ENCODE data around the gene SLCO2B1.

The SLCO2B1 gene

GRCh38 chr11:75198278-75198973 lies 47.5 kb downstream of the SLCO2B1 start:
- no peak overlapping the region for H3K9ac ChIP-seq (ENCODE audit: low read depth, low read length)
- H3K4me1 ChIP-seq (ENCODE audit: control insufficient read depth, insufficient read depth, low read length) = no peaks in the 10 kb centered on the region
- H3K4me3 ChIP-seq (ENCODE audit: low read length) = no peak overlapping the region
- no peak overlapping the region for H3K4me2 ChIP-seq (ENCODE audit: low read length)
- H3K9me3 ChIP-seq (replicated peaks; ENCODE audit: low read length) = no peaks in the 10 kb centered on the region
- H3K36me3 ChIP-seq (ENCODE audit: insufficient read depth, low read length) = no peaks in the 10 kb centered on the region
- peaks cover 79% of the 10 kb centered on the region for H3K27me3 ChIP-seq (ENCODE audit: control insufficient read depth, insufficient read depth, low read length)

DNA sequence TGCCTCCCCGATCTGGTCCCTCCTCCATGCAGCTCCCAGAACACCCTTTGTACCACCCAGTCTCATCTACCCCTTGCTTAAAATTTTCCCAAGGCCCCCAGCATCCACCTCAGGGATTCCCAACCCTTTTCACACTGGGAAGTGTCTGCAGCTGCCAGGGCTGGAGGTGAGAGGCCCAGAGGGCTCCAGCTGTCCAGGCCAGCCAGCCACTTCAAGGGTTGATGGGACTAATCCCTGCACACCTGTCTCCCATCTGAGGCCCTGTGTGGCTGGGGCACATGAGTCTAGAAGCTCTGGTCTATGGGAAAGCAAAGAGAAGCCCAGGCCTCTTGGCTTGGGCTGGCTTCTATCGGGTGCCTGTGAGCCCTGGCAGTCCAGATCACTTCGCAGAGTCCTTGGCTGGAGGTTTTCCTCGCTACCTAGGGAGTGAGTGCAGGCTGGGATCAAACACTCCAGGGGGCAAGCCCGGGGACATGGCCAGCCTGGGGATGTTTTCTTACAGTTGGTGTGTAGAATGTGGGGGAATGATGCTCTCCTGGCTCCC lies 48.6 kb downstream of the SLCO2B1 start:
- no peak overlapping the region for H3K9ac ChIP-seq (ENCODE audit: low read depth, low read length)
- no peak overlapping the region for H3K4me2 ChIP-seq (ENCODE audit: low read length)
- H3K27me3 ChIP-seq (ENCODE audit: control insufficient read depth, insufficient read depth, low read length) = peaks cover 76% of the 10 kb centered on the region
- no peaks in the 10 kb centered on the region for H3K9me3 ChIP-seq (replicated peaks; ENCODE audit: low read length)
- no peaks in the 10 kb centered on the region for H3K36me3 ChIP-seq (ENCODE audit: insufficient read depth, low read length)
- H3K4me1 ChIP-seq (ENCODE audit: control insufficient read depth, insufficient read depth, low read length) = no peaks in the 10 kb centered on the region
- no peak overlapping the region for H3K4me3 ChIP-seq (ENCODE audit: low read length)

- H3K4me1 ChIP-seq (ENCODE audit: control insufficient read depth, insufficient read depth, low read length) = no peaks in the 10 kb centered on the region
- H3K36me3 ChIP-seq (ENCODE audit: insufficient read depth, low read length) = no peaks in the 10 kb centered on the region
- no peak overlapping the region for H3K9ac ChIP-seq (ENCODE audit: low read depth, low read length)
- peaks cover 74% of the 10 kb centered on the region for H3K27me3 ChIP-seq (ENCODE audit: control insufficient read depth, insufficient read depth, low read length)
- no peak overlapping the region for H3K4me2 ChIP-seq (ENCODE audit: low read length)
- no peak overlapping the region for H3K4me3 ChIP-seq (ENCODE audit: low read length)
- H3K9me3 ChIP-seq (replicated peaks; ENCODE audit: low read length) = no peaks in the 10 kb centered on the region
These were observed 49.1 kb downstream of the SLCO2B1 start for GRCh38 chr11:75200051-75200450.

DNA sequence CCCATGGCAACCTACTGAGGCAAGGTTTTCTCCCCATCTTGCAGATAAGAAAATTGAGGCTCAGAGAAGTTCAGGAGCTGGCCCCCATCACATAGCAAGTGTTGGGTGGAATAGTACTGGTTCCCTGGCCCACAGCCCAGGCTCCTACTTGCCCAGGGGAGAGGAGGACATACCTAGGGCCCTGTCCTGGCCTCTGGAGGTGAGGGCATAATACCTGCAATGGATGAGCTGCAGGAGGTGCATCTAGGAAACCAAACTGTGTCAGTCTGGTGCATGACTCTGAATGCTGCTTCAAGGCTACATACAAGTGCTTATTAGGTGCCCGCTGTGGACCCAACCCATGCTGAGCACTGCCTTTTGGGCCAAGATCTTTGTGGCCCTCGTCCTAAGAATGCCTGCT lies 49.6 kb downstream of the SLCO2B1 start:
- no peak overlapping the region for H3K4me3 ChIP-seq (ENCODE audit: low read length)
- H3K27me3 ChIP-seq (ENCODE audit: control insufficient read depth, insufficient read depth, low read length) = peaks cover 69% of the 10 kb centered on the region
- H3K4me1 ChIP-seq (ENCODE audit: control insufficient read depth, insufficient read depth, low read length) = no peaks in the 10 kb centered on the region
- H3K9me3 ChIP-seq (replicated peaks; ENCODE audit: low read length) = no peaks in the 10 kb centered on the region
- no peak overlapping the region for H3K9ac ChIP-seq (ENCODE audit: low read depth, low read length)
- H3K4me2 ChIP-seq (ENCODE audit: low read length) = no peak overlapping the region
- no peaks in the 10 kb centered on the region for H3K36me3 ChIP-seq (ENCODE audit: insufficient read depth, low read length)

DNA sequence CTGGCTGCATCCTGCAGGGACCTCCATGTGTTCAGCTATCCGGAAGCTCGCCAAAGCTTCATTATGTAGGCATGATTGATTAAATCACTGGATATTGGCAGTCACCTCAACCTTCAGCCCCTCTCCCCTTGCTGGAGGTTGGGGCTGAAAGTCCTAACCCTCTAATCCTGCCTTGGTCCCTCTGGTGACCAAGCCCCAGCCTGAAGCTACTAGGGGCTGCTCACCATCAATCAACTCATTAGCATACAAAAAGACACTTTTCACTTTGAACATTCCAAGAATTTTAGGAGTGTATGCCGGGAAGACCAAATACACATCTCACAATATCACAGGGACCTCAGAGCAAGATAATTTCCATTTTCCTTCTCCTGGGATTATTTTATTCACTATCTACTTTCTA lies 50.9 kb downstream of the SLCO2B1 start:
- Histone ChIP-seq H3K9ac (ENCODE audit: low read depth, low read length) (no peak overlapping the region), H3K4me2 (ENCODE audit: low read length) (no peak overlapping the region), H3K27me3 (ENCODE audit: control insufficient read depth, insufficient read depth, low read length) (peaks cover 67% of the 10 kb centered on the region), H3K36me3 (ENCODE audit: insufficient read depth, low read length) (no peaks in the 10 kb centered on the region), H3K9me3 (replicated peaks; ENCODE audit: low read length) (no peaks in the 10 kb centered on the region), H3K4me1 (ENCODE audit: control insufficient read depth, insufficient read depth, low read length) (no peaks in the 10 kb centered on the region), H3K4me3 (ENCODE audit: low read length) (no peak overlapping the region)

GRCh38 chr11:75202195-75202594 lies 51.3 kb downstream of the SLCO2B1 start:
- Histone ChIP-seq H3K9me3 (replicated peaks; ENCODE audit: low read length) (no peaks in the 10 kb centered on the region), H3K9ac (ENCODE audit: low read depth, low read length) (no peak overlapping the region), H3K4me1 (ENCODE audit: control insufficient read depth, insufficient read depth, low read length) (no peaks in the 10 kb centered on the region), H3K4me3 (ENCODE audit: low read length) (no peak overlapping the region), H3K36me3 (ENCODE audit: insufficient read depth, low read length) (no peaks in the 10 kb centered on the region), H3K4me2 (ENCODE audit: low read length) (no peak overlapping the region), H3K27me3 (ENCODE audit: control insufficient read depth, insufficient read depth, low read length) (peaks cover 69% of the 10 kb centered on the region)

GRCh38 chr11:75203138-75203537 lies 52.2 kb downstream of the SLCO2B1 start:
- H3K4me3 ChIP-seq (ENCODE audit: low read length) = no peak overlapping the region
- no peak overlapping the region for H3K4me2 ChIP-seq (ENCODE audit: low read length)
- no peaks in the 10 kb centered on the region for H3K4me1 ChIP-seq (ENCODE audit: control insufficient read depth, insufficient read depth, low read length)
- H3K27me3 ChIP-seq (ENCODE audit: control insufficient read depth, insufficient read depth, low read length) = peaks cover 69% of the 10 kb centered on the region
- no peaks in the 10 kb centered on the region for H3K9me3 ChIP-seq (replicated peaks; ENCODE audit: low read length)
- H3K36me3 ChIP-seq (ENCODE audit: insufficient read depth, low read length) = no peaks in the 10 kb centered on the region
- no peak overlapping the region for H3K9ac ChIP-seq (ENCODE audit: low read depth, low read length)

DNA sequence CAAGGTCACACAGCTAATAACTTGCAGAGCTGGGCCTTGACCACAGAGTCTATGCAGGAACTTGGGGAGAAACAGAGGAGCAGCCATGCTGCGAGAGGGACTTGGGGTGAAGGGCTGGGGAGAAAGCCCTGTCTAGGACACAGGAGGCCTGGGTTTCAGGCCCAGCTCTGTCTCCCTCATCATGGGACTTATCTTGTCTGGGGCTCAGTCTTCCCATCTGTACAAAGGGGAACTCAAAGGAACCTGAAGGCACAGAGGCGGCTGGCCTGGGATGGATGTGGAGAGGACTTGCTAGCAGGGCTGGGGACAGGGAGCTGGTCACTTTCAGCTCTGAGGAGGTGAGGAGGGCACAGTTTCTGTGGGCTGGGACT lies 52.7 kb downstream of the SLCO2B1 start:
- H3K4me3 ChIP-seq (ENCODE audit: low read length) = no peak overlapping the region
- H3K36me3 ChIP-seq (ENCODE audit: insufficient read depth, low read length) = no peaks in the 10 kb centered on the region
- no peak overlapping the region for H3K4me2 ChIP-seq (ENCODE audit: low read length)
- no peaks in the 10 kb centered on the region for H3K4me1 ChIP-seq (ENCODE audit: control insufficient read depth, insufficient read depth, low read length)
- no peaks in the 10 kb centered on the region for H3K9me3 ChIP-seq (replicated peaks; ENCODE audit: low read length)
- peaks cover 69% of the 10 kb centered on the region for H3K27me3 ChIP-seq (ENCODE audit: control insufficient read depth, insufficient read depth, low read length)
- H3K9ac ChIP-seq (ENCODE audit: low read depth, low read length) = no peak overlapping the region

DNA sequence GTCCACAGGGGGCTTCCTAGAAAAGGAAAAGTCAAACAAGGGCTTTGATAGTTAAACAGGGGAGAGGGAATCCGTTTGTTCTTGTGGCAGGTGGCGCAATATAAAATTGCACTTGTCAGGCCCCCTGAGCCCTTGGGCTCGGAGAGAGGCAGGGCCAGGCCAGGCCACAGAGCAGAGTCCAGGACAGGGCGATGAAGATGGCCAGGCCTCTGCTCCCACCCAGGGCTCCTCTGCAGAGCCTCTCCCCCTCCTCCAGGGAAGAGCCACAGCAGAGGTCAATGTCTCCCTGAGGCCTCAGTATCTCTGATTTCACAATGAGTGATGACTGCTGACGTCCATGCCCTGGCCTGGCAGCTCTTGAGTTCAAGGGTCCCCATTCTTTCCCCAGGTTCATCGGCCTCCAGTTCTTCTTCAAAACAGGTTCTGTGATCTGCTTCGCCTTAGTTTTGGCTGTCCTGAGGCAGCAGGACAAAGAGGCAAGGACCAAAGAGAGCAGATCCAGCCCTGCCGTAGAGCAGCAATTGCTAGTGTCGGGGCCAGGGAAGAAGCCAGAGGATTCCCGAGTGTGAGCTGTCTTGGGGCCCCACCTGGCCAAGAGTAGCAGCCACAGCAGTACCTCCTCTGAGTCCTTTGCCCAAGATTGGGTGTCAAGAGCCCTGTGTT lies 53.2 kb downstream of the SLCO2B1 start:
- Histone ChIP-seq H3K4me3 (ENCODE audit: low read length) (no peak overlapping the region), H3K9me3 (replicated peaks; ENCODE audit: low read length) (no peaks in the 10 kb centered on the region), H3K9ac (ENCODE audit: low read depth, low read length) (no peak overlapping the region), H3K27me3 (ENCODE audit: control insufficient read depth, insufficient read depth, low read length) (peaks cover 69% of the 10 kb centered on the region), H3K36me3 (ENCODE audit: insufficient read depth, low read length) (no peaks in the 10 kb centered on the region), H3K4me2 (ENCODE audit: low read length) (no peak overlapping the region), H3K4me1 (ENCODE audit: control insufficient read depth, insufficient read depth, low read length) (no peaks in the 10 kb centered on the region)

- Histone ChIP-seq H3K4me2 (ENCODE audit: low read length) (no peak overlapping the region), H3K9me3 (replicated peaks; ENCODE audit: low read length) (no peaks in the 10 kb centered on the region), H3K9ac (ENCODE audit: low read depth, low read length) (no peak overlapping the region), H3K36me3 (ENCODE audit: insufficient read depth, low read length) (no peaks in the 10 kb centered on the region), H3K27me3 (ENCODE audit: control insufficient read depth, insufficient read depth, low read length) (peaks cover 65% of the 10 kb centered on the region), H3K4me3 (ENCODE audit: low read length) (no peak overlapping the region), H3K4me1 (ENCODE audit: control insufficient read depth, insufficient read depth, low read length) (no peaks in the 10 kb centered on the region)
These were observed 54.0 kb downstream of the SLCO2B1 start for GRCh38 chr11:75204685-75205563.

GRCh38 chr11:75205564-75206020 lies 54.7 kb downstream of the SLCO2B1 start:
- H3K4me3 ChIP-seq (ENCODE audit: low read length) = no peak overlapping the region
- no peaks in the 10 kb centered on the region for H3K9me3 ChIP-seq (replicated peaks; ENCODE audit: low read length)
- peaks cover 58% of the 10 kb centered on the region for H3K27me3 ChIP-seq (ENCODE audit: control insufficient read depth, insufficient read depth, low read length)
- H3K4me1 ChIP-seq (ENCODE audit: control insufficient read depth, insufficient read depth, low read length) = no peaks in the 10 kb centered on the region
- no peak overlapping the region for H3K4me2 ChIP-seq (ENCODE audit: low read length)
- H3K9ac ChIP-seq (ENCODE audit: low read depth, low read length) = no peak overlapping the region
- no peaks in the 10 kb centered on the region for H3K36me3 ChIP-seq (ENCODE audit: insufficient read depth, low read length)

Measured in skeletal muscle satellite cell (primary cell).